Measurements from ENCODE around the gene FHAD1.

FHAD1 gene

DNA sequence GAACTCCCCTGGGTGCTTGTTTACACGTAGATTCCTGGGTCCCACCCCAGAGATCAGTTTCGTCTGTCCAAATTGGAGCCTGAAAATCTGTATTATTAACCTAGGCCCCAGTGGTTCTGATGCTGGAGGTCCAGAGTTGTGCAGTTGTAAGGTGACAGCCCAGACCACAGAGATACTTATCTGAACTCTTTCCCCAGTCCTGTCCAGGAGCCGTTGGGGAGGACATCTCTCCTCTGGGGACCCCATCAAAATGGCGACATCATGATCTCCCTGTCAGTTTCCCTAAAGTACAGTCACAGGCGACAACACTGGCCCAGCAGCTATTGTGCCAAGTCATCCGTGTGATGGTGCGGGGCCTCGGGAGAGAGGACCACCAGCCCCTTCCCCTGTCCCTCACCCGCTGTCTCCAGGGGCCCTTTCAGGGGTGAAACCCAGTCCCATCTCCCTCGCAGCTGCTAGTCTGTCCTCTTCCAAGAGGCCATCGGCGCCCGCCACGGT lies 161.9 kb downstream of the FHAD1 start:
- no peaks in the 10 kb centered on the region for H3K9me3 ChIP-seq (replicated peaks; ENCODE audit: low read length)
- peak overlapping the region; percentile 89 for H3K4me3 ChIP-seq (ENCODE audit: low read length)
- H3K4me1 ChIP-seq (ENCODE audit: control insufficient read depth, insufficient read depth, low read length), result peaks cover 44% of the 10 kb centered on the region
- peak overlapping the region; percentile 87 for H3K9ac ChIP-seq (ENCODE audit: low read depth, low read length)
- no peaks in the 10 kb centered on the region for H3K36me3 ChIP-seq (ENCODE audit: insufficient read depth, low read length)
- H3K4me2 ChIP-seq (ENCODE audit: low read length), result peak overlapping the region; percentile 94
- H3K27me3 ChIP-seq (ENCODE audit: control insufficient read depth, insufficient read depth, low read length), result no peaks in the 10 kb centered on the region

DNA sequence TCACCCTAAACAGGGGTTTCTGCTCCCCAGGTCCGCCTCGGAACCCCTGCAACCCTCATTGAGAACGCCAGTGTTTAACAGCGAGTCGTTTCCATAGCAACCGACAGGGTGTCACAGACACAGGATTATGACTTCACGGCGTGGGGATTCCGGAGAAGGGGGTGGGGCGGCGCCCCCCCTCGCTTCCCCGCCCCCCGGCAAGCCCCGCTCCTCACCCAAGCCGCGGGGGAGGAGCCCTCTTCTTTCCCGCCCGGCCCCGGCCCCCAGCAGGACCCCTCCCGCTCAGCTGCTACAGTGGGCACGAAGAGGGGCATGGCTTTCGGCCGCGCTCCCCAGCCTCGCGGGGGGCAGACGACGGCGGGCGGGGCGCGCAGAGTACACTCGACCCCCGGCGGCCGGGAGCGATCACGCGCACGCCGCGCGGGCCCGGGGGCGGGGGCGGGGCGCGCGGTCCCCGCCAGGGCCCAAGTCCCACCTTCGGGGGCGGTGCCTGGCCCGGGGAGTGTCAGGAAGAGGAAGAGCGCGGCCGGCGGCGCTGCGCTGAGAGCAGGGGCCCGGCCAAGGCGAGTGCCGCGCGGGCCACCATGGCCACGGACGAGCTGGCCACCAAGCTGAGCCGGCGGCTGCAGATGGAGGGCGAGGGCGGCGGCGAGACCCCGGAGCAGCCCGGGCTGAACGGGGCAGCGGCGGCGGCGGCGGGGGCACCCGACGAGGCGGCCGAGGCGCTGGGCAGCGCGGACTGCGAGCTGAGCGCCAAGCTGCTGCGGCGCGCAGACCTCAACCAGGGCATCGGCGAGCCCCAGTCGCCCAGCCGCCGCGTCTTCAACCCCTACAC lies 162.6 kb downstream of the FHAD1 start, which contains the start of gene EFHD2:
TSS of gene EFHD2 (plus strand) at position 501 of the 835 bp plus-strand sequence. CDS start at position 585, 84 bp downstream.
- Histone ChIP-seq H3K4me1 (ENCODE audit: control insufficient read depth, insufficient read depth, low read length) (peaks cover 44% of the 10 kb centered on the region), H3K9me3 (replicated peaks; ENCODE audit: low read length) (no peaks in the 10 kb centered on the region), H3K27me3 (ENCODE audit: control insufficient read depth, insufficient read depth, low read length) (no peaks in the 10 kb centered on the region), H3K36me3 (ENCODE audit: insufficient read depth, low read length) (peaks cover 5% of the 10 kb centered on the region), H3K4me3 (ENCODE audit: low read length) (peak within 1 kb of the TSS; percentile 89), H3K9ac (ENCODE audit: low read depth, low read length) (peak within 1 kb of the TSS; percentile 87), H3K4me2 (ENCODE audit: low read length) (peak within 1 kb of the TSS; percentile 94)

DNA sequence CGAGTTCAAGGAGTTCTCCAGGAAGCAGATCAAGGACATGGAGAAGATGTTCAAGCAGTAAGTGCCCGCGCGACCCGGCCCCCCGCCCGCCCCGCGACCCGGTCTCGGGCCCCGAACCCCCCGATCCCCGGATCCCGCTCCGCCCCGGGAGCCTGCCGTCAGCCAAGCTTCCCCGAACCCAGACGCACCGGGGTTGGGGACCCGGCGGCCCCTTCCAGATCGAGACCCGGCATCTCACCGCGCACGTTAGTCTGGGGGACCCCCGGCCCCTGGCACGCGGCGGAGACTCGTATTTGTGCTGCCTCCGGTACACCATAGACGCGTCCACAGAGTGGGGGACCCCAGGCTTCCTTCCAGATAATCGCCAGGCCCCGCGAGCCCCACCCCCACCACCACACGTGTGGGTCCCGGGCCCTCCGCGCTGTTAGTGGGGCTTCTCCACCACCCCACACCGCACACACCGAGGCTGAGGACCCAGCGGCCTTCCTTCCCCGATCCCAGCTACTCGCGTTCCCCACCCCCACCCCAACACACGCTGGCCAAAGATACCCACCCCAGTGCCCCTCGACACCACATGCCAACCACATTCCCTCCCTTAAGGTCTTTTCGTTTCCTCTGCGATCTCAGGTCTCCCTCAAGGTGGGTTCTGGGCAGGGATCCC lies 163.3 kb downstream of the FHAD1 start:
- H3K4me1 ChIP-seq (ENCODE audit: control insufficient read depth, insufficient read depth, low read length), result peaks cover 44% of the 10 kb centered on the region
- H3K27me3 ChIP-seq (ENCODE audit: control insufficient read depth, insufficient read depth, low read length), result no peaks in the 10 kb centered on the region
- peak overlapping the region; percentile 94 for H3K4me2 ChIP-seq (ENCODE audit: low read length)
- peak overlapping the region; percentile 87 for H3K9ac ChIP-seq (ENCODE audit: low read depth, low read length)
- H3K9me3 ChIP-seq (replicated peaks; ENCODE audit: low read length), result no peaks in the 10 kb centered on the region
- peak overlapping the region; percentile 89 for H3K4me3 ChIP-seq (ENCODE audit: low read length)
- peaks cover 10% of the 10 kb centered on the region for H3K36me3 ChIP-seq (ENCODE audit: insufficient read depth, low read length)

GRCh38 chr1:15410884-15411245 lies 163.8 kb downstream of the FHAD1 start:
- peaks cover 10% of the 10 kb centered on the region for H3K36me3 ChIP-seq (ENCODE audit: insufficient read depth, low read length)
- H3K9me3 ChIP-seq (replicated peaks; ENCODE audit: low read length), result no peaks in the 10 kb centered on the region
- peak overlapping the region; percentile 89 for H3K4me3 ChIP-seq (ENCODE audit: low read length)
- no peaks in the 10 kb centered on the region for H3K27me3 ChIP-seq (ENCODE audit: control insufficient read depth, insufficient read depth, low read length)
- peaks cover 47% of the 10 kb centered on the region for H3K4me1 ChIP-seq (ENCODE audit: control insufficient read depth, insufficient read depth, low read length)
- peak overlapping the region; percentile 94 for H3K4me2 ChIP-seq (ENCODE audit: low read length)
- H3K9ac ChIP-seq (ENCODE audit: low read depth, low read length), result peak overlapping the region; percentile 87

GRCh38 chr1:15411593-15412137 lies 164.6 kb downstream of the FHAD1 start:
- Histone ChIP-seq H3K36me3 (ENCODE audit: insufficient read depth, low read length) (peaks cover 13% of the 10 kb centered on the region), H3K9me3 (replicated peaks; ENCODE audit: low read length) (no peaks in the 10 kb centered on the region), H3K27me3 (ENCODE audit: control insufficient read depth, insufficient read depth, low read length) (no peaks in the 10 kb centered on the region), H3K4me3 (ENCODE audit: low read length) (peak overlapping the region; percentile 89), H3K4me1 (ENCODE audit: control insufficient read depth, insufficient read depth, low read length) (peaks cover 53% of the 10 kb centered on the region), H3K4me2 (ENCODE audit: low read length) (peak overlapping the region; percentile 94), H3K9ac (ENCODE audit: low read depth, low read length) (peak overlapping the region; percentile 87)

- peak overlapping the region; percentile 94 for H3K4me2 ChIP-seq (ENCODE audit: low read length)
- H3K9ac ChIP-seq (ENCODE audit: low read depth, low read length), result peak overlapping the region; percentile 87
- peaks cover 13% of the 10 kb centered on the region for H3K36me3 ChIP-seq (ENCODE audit: insufficient read depth, low read length)
- H3K9me3 ChIP-seq (replicated peaks; ENCODE audit: low read length), result no peaks in the 10 kb centered on the region
- H3K27me3 ChIP-seq (ENCODE audit: control insufficient read depth, insufficient read depth, low read length), result no peaks in the 10 kb centered on the region
- H3K4me1 ChIP-seq (ENCODE audit: control insufficient read depth, insufficient read depth, low read length), result peaks cover 55% of the 10 kb centered on the region
- peak overlapping the region; percentile 89 for H3K4me3 ChIP-seq (ENCODE audit: low read length)
Observed at GRCh38 chr1:15412175-15412800, 165.3 kb downstream of the FHAD1 start.

DNA sequence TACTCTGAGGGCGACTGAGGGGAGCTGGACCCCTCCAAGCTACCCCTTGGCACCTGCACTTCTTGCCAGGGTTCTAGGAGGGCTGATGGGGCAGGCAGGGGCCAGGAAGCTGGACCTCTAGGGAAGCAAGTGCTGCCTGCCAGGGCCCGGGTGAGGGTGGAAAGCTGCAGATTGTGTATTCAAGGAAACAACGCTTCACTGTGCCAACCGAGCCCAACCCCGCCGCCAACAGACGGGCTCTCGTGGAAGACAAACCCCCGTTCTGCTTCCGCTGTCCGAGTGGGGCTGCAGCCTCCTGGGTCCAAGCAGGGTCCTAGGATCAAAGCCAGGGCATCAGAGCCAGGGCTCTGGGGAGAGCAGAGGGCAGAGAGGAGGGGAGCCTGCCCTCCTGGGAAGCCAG lies 165.8 kb downstream of the FHAD1 start:
- H3K4me3 ChIP-seq (ENCODE audit: low read length), result no peak overlapping the region
- no peak overlapping the region for H3K9ac ChIP-seq (ENCODE audit: low read depth, low read length)

DNA sequence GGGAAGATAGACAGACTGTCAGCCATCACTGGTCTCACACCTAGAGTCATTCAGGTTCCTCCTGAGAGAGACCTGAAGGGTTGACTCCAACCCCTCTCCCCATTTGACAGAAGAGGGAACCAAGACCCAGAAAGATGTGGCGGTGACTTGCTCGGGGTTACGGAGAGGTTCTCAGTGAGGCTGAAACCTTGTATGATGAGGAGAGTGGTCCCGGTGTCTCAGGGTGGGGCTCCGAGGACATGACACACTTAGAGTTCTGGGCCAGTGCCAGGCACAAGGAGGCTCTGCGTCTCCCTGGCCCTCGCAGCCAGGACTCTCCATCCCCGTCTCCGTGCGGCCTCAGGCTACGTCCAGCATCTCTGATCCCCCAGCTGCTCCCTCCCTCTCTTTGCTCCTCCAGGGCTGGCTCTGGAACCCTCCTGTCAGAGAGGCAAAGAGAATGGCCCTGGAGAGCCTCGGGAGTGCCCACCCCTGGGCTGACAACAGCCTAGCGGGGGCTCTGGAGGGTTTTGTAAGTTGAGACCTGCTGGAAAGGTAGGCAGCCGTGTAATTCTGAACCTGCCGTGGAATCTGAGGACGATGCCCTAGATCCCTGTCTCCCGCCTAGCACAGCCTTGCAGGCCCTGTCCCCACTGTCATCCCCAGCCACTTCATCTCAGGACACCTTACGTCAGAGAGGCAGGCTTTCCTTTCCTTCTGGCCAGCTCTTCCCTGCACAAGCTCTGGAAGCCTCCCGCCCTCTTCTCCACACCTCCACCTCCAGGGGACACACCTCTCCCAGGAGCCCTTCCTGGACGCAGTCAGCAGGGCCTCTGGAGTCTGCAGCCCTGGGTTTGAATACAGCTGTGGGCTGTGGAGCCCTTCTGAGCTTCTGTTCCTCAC lies 166.8 kb downstream of the FHAD1 start:
- Histone ChIP-seq H3K4me1 (ENCODE audit: control insufficient read depth, insufficient read depth, low read length) (peaks cover 54% of the 10 kb centered on the region), H3K4me3 (ENCODE audit: low read length) (no peak overlapping the region), H3K36me3 (ENCODE audit: insufficient read depth, low read length) (peaks cover 13% of the 10 kb centered on the region), H3K9ac (ENCODE audit: low read depth, low read length) (no peak overlapping the region), H3K9me3 (replicated peaks; ENCODE audit: low read length) (no peaks in the 10 kb centered on the region), H3K4me2 (ENCODE audit: low read length) (no peak overlapping the region), H3K27me3 (ENCODE audit: control insufficient read depth, insufficient read depth, low read length) (no peaks in the 10 kb centered on the region)

More for the DNA sequence above, 165.8 kb downstream of the FHAD1 start:
- no peaks in the 10 kb centered on the region for H3K27me3 ChIP-seq (ENCODE audit: control insufficient read depth, insufficient read depth, low read length)
- H3K9me3 ChIP-seq (replicated peaks; ENCODE audit: low read length), result no peaks in the 10 kb centered on the region
- H3K36me3 ChIP-seq (ENCODE audit: insufficient read depth, low read length), result peaks cover 13% of the 10 kb centered on the region
- H3K4me1 ChIP-seq (ENCODE audit: control insufficient read depth, insufficient read depth, low read length), result peaks cover 55% of the 10 kb centered on the region
- peak overlapping the region; percentile 94 for H3K4me2 ChIP-seq (ENCODE audit: low read length)

DNA sequence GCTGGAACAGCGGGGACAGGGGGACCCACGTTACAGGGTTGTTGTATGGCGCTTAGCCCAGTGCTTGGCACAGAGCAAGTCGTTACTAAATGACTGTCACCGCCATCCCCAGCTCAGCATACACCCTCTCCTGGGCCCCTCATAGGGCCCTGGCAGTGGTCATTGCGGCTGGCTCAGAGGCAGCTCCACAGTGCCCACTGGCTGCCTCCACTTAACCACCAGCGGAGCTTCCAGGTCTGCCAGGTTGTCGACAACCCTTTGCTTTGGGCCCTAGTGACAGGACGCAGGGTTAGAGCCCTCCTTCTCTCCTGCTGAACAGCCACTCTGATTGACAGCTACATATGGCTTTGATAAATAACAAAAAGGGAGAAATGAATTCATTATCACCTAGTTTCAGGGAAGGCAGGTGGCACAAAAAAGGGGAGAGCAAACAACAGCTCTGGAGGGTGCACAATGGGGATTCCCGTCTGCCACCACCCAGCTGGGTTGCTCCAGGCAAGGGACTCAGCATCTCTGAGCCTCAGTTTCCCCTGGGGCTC lies 167.5 kb downstream of the FHAD1 start:
- Histone ChIP-seq H3K9ac (ENCODE audit: low read depth, low read length) (no peak overlapping the region), H3K4me3 (ENCODE audit: low read length) (no peak overlapping the region), H3K27me3 (ENCODE audit: control insufficient read depth, insufficient read depth, low read length) (no peaks in the 10 kb centered on the region), H3K4me1 (ENCODE audit: control insufficient read depth, insufficient read depth, low read length) (peaks cover 56% of the 10 kb centered on the region), H3K9me3 (replicated peaks; ENCODE audit: low read length) (no peaks in the 10 kb centered on the region), H3K4me2 (ENCODE audit: low read length) (no peak overlapping the region), H3K36me3 (ENCODE audit: insufficient read depth, low read length) (peaks cover 13% of the 10 kb centered on the region)

- Histone ChIP-seq H3K9ac (ENCODE audit: low read depth, low read length) (no peak overlapping the region), H3K27me3 (ENCODE audit: control insufficient read depth, insufficient read depth, low read length) (no peaks in the 10 kb centered on the region), H3K9me3 (replicated peaks; ENCODE audit: low read length) (no peaks in the 10 kb centered on the region), H3K4me1 (ENCODE audit: control insufficient read depth, insufficient read depth, low read length) (peaks cover 44% of the 10 kb centered on the region), H3K4me2 (ENCODE audit: low read length) (peak overlapping the region; percentile 73), H3K4me3 (ENCODE audit: low read length) (peak overlapping the region; percentile 26), H3K36me3 (ENCODE audit: insufficient read depth, low read length) (peaks cover 13% of the 10 kb centered on the region)
Observed at GRCh38 chr1:15417059-15417934, 170.3 kb downstream of the FHAD1 start.

Measured in skeletal muscle satellite cell (primary cell).